WTC11 (cell line): ENCODE measurements around the gene MOB3B.

Experiments used
- CREM ChIP-seq: sonication (generic); formaldehyde crosslinking; IDR thresholded peaks from 2 replicates; pipeline ENCODE4 v1.8.1; 2022; ENCODE audit warnings: mild to moderate bottlenecking, missing genetic modification reagents, moderate library complexity
- CTCF ChIP-seq: fragments of 200-600 bp; IDR thresholded peaks from 2 replicates; pipeline ENCODE4 v1.8.0; 2022; ENCODE audit warnings: antibody characterized with exemption
- HMGA2 ChIP-seq: fragments of 250-450 bp; sonication (Bioruptor Pico); IDR thresholded peaks from 2 replicates; pipeline ENCODE4 v1.4.0; 2021; ENCODE audit warnings: mild to moderate bottlenecking, moderate library complexity
- JUN ChIP-seq: sonication (generic); formaldehyde crosslinking; IDR thresholded peaks from 2 replicates; pipeline ENCODE4 v1.8.0; 2023; ENCODE audit warnings: mild to moderate bottlenecking, missing genetic modification reagents
- NFE2L1 ChIP-seq: sonication (generic); formaldehyde crosslinking; IDR thresholded peaks from 2 replicates; pipeline ENCODE4 v1.8.1; 2023; ENCODE audit warnings: missing genetic modification reagents
- NFYB ChIP-seq: sonication (generic); formaldehyde crosslinking; conservative IDR thresholded peaks from 2 replicates; pipeline ENCODE4 v1.8.0; 2022; ENCODE audit warnings: low read depth, missing genetic modification reagents
- NR2C2 ChIP-seq: sonication (generic); formaldehyde crosslinking; IDR thresholded peaks from 2 replicates; pipeline ENCODE4 v1.8.0; 2022; ENCODE audit warnings: mild to moderate bottlenecking, missing genetic modification reagents
- PRDM15 ChIP-seq: sonication (generic); formaldehyde crosslinking; IDR thresholded peaks from 2 replicates; pipeline ENCODE4 v1.8.0; 2022; ENCODE audit warnings: missing genetic modification reagents
- USF1 ChIP-seq: sonication (generic); formaldehyde crosslinking; IDR thresholded peaks from 2 replicates; pipeline ENCODE4 v1.8.0; 2022; ENCODE audit warnings: mild to moderate bottlenecking, missing genetic modification reagents
- ZNF425 ChIP-seq: fragments of 250-450 bp; sonication (Bioruptor Pico); conservative IDR thresholded peaks from 2 replicates; pipeline ENCODE4 v1.9.0; 2021; ENCODE audit warnings: mild to moderate bottlenecking
- ZNF532 ChIP-seq: fragments of 250-450 bp; sonication (Bioruptor Pico); IDR thresholded peaks from 2 replicates; pipeline ENCODE4 v1.9.0; 2021; ENCODE audit warnings: mild to moderate bottlenecking, borderline replicate concordance

- TF ChIP-seq CTCF (no peak), NFYB (CRISPR knock-in tag) (no peak), ZNF532 (CRISPR knock-in tag) (no peak), ZNF425 (CRISPR knock-in tag) (no peak), PRDM15 (CRISPR knock-in tag) (no peak), CREM (no peak), JUN (CRISPR knock-in tag) (no peak), NFE2L1 (CRISPR knock-in tag) (no peak), NR2C2 (CRISPR knock-in tag) (no peak), USF1 (no peak), HMGA2 (CRISPR knock-in tag) (no peak)
These were observed 138.3 kb downstream of the MOB3B start for GRCh38 chr9:27391040-27391895.
